DND-41 (cell line): ENCODE measurements around the gene RPS6KB2.

Source experiments
- ATAC-seq: fragments of 200-7000 bp; cut with Tn5 transposase; 3 replicates; pipeline ENCODE4 v1.9.1; 2021; ENCODE audit warnings: low read depth; ENCODE audit not compliant: insufficient read depth
- DNase-seq: peaks from one replicate; pipeline ENCODE4 v3.0.0-alpha.2; 2020
- H2AFZ ChIP-seq: 2 replicates; pipeline ENCODE4 v1.6.0; 2012; ENCODE audit warnings: low read depth, low read length
- H3K27ac ChIP-seq: 2 replicates; pipeline ENCODE4 v1.5.1; 2012; ENCODE audit warnings: low read length, inconsistent platforms
- H3K27me3 ChIP-seq: fragments of 200-600 bp; sonication (generic); 2 replicates; pipeline ENCODE4 v1.6.0; 2012; ENCODE audit warnings: low read length, mild to moderate bottlenecking, inconsistent platforms; ENCODE audit not compliant: insufficient read depth, poor library complexity
- H3K36me3 ChIP-seq: 2 replicates; pipeline ENCODE4 v1.5.1; 2012; ENCODE audit warnings: low read length, inconsistent platforms; ENCODE audit not compliant: insufficient read depth
- H3K4me1 ChIP-seq: 2 replicates; pipeline ENCODE4 v1.5.1; 2012; ENCODE audit warnings: mild to moderate bottlenecking, low read length; ENCODE audit not compliant: insufficient read depth
- H3K4me2 ChIP-seq: 2 replicates; pipeline ENCODE4 v1.6.0; 2012; ENCODE audit warnings: mild to moderate bottlenecking, moderate library complexity, low read length, inconsistent platforms; ENCODE audit not compliant: insufficient read depth
- H3K4me3 ChIP-seq, 2 experiments: fragments of 200-600 bp in 1 of 2; shearing (Covaris generic) in 1 of 2; 2 replicates each; pipeline ENCODE4 v1.5.1; 2012 to 2016; ENCODE audit warnings: inconsistent platforms in 2 of 2, low read length in 2 of 2, mild to moderate bottlenecking in 2 of 2, low read depth in 1 of 2, moderate library complexity in 1 of 2
- H3K79me2 ChIP-seq: 2 replicates; pipeline ENCODE4 v1.6.0; 2012; ENCODE audit warnings: low read length, inconsistent platforms; ENCODE audit not compliant: insufficient read depth
- H3K9ac ChIP-seq: 2 replicates; pipeline ENCODE4 v1.6.0; 2012; ENCODE audit warnings: low read depth, mild to moderate bottlenecking, inconsistent platforms, low read length, moderate library complexity
- H3K9me3 ChIP-seq: 2 replicates; pipeline ENCODE4 v1.5.1; 2012; ENCODE audit warnings: low read length, moderate library complexity, mild to moderate bottlenecking, inconsistent platforms; ENCODE audit not compliant: insufficient read depth, severe bottlenecking
- H4K20me1 ChIP-seq: 2 replicates; pipeline ENCODE4 v1.6.0; 2012; ENCODE audit warnings: low read length; ENCODE audit not compliant: insufficient read depth
- EZH2 ChIP-seq: IDR thresholded peaks from 3 replicates; pipeline ENCODE4 v1.6.1; 2012; ENCODE audit warnings: borderline replicate concordance, low read depth, mild to moderate bottlenecking, moderate library complexity, low read length, inconsistent platforms; ENCODE audit not compliant: severe bottlenecking
- TF ChIP-seq, protein P1 (sequence below): IDR thresholded peaks from 2 replicates; pipeline ENCODE4 v1.5.1; 2012; ENCODE audit warnings: borderline replicate concordance, low read length, moderate library complexity, mild to moderate bottlenecking; ENCODE audit not compliant: poor library complexity, severe bottlenecking; ENCODE audit errors: extremely low read depth

The RPS6KB2 gene

DNA sequence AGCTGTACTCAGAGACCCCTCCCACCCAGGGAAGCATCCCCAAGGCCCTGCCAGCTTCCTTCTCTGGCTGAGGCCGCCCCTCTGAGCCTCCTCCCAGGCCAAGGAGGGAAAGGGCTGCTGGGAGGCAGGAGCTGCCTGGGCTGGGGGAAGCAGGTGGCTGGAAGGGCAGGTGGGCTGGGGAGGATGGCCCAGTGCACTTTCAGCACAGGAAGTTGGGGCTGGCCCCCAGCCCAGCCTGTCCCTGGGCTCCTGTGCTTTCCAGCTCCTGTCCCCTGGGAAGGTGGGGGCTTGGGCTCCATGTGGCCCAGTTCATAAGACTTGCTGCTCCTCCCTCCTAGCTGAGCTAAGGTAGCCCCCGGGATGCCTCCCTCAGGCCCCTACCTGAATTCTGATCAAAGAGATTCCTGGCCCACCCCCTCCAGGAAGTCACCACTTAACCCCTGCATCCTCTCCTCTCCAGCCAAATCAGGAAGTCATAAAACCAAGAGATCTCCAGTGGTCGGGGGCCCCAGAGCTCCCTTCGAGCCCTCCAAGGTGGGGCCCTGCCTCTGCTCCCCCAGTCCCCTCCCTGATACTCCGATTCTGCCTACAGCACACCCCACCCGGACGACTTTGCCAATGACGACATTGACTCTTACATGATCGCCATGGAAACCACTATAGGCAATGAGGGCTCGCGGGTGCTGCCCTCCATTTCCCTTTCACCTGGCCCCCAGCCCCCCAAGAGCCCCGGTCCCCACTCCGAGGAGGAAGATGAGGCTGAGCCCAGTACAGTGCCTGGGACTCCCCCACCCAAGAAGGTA, 31.5 kb upstream of the RPS6KB2 start:
- H4K20me1 ChIP-seq, result peaks cover 75% of the 10 kb centered on the region
- H3K4me2 ChIP-seq, result peak overlapping the region; percentile 37
- peak overlapping the region; percentile 58; the same call in 1 of the 2 replicates for H3K27ac ChIP-seq
- H3K9ac ChIP-seq, result peak overlapping the region; percentile 12; the same call in 1 of the 2 replicates
- H3K4me3 ChIP-seq, result no peak overlapping the region
- TF ChIP-seq EZH2, result no peak
- TF ChIP-seq, protein P1, sequence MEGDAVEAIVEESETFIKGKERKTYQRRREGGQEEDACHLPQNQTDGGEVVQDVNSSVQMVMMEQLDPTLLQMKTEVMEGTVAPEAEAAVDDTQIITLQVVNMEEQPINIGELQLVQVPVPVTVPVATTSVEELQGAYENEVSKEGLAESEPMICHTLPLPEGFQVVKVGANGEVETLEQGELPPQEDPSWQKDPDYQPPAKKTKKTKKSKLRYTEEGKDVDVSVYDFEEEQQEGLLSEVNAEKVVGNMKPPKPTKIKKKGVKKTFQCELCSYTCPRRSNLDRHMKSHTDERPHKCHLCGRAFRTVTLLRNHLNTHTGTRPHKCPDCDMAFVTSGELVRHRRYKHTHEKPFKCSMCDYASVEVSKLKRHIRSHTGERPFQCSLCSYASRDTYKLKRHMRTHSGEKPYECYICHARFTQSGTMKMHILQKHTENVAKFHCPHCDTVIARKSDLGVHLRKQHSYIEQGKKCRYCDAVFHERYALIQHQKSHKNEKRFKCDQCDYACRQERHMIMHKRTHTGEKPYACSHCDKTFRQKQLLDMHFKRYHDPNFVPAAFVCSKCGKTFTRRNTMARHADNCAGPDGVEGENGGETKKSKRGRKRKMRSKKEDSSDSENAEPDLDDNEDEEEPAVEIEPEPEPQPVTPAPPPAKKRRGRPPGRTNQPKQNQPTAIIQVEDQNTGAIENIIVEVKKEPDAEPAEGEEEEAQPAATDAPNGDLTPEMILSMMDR, result no peak
- peaks cover 86% of the 10 kb centered on the region for H3K79me2 ChIP-seq
- H3K9me3 ChIP-seq, result no peaks in the 10 kb centered on the region
- DNase-seq, result peak; percentile 23
- H3K36me3 ChIP-seq, result peaks cover 78% of the 10 kb centered on the region
- H2AFZ ChIP-seq, result no peak overlapping the region
- peaks cover 78% of the 10 kb centered on the region for H3K4me1 ChIP-seq
- no peak for ATAC-seq
- no peaks in the 10 kb centered on the region for H3K27me3 ChIP-seq

DNA sequence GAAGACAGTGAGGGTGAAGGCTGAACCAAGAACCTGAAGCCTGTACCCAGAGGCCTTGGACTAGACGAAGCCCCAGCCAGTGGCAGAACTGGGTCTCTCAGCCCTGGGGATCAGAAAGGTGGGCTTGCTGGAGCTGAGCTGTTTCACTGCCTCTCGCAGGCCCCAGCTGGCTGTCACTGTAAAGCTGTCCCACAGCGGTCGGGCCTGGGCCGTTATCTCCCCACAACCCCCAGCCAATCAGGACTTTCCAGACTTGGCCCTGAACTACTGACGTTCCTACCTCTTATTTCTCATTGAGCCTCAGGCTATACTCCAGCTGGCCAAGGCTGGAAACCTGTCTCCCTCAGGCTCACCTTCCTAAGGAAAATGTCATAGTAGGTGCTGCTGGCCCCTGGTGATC, 30.8 kb upstream of the RPS6KB2 start:
- Histone ChIP-seq H3K9ac (no peak overlapping the region; the same call in 1 of the 2 replicates), H2AFZ (no peak overlapping the region), H3K4me2 (peak overlapping the region; percentile 34; the same call in 1 of the 2 replicates), H3K27me3 (no peaks in the 10 kb centered on the region), H3K4me3 (no peak overlapping the region), H3K36me3 (peaks cover 78% of the 10 kb centered on the region), H4K20me1 (peaks cover 71% of the 10 kb centered on the region), H3K79me2 (peaks cover 82% of the 10 kb centered on the region), H3K9me3 (no peaks in the 10 kb centered on the region), H3K4me1 (peaks cover 81% of the 10 kb centered on the region), H3K27ac (peak overlapping the region; percentile 58; the same call in 1 of the 2 replicates)
- TF ChIP-seq, protein P1, result no peak
- no peak for TF ChIP-seq EZH2
- no peak for ATAC-seq
- no peak for DNase-seq

DNA sequence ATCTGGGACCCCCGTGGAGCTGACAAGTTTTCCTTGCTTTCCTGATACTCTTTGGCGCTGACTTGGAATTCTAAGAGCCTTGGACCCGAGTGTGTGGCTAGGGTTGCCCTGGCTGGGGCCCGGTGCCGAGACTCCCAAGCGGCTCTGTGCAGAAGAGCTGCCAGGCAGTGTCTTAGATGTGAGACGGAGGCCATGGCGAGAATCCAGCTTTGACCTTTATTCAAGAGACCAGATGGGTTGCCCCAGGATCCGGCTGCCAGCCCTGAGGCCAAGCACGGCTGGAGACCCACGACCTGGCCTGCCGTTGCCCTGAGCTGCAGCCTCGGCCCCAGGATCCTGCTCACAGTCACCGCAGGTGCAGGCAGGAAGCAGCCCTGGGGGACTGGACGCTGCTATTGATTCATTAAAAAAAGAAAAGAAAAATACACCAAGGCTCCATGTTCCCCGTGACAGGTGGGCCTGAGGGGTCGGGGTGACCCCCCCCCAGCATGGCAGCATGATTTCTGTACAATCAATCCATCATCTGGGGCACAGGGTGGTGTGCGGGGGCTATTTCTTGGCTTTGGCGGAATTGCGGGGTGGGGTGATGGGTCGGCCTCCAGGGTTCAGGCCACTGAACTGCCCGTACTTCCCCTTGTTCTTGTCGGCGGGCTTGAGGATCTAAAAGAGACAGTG, 30.2 kb upstream of the RPS6KB2 start:
- ATAC-seq, result no peak
- Histone ChIP-seq H4K20me1 (peaks cover 68% of the 10 kb centered on the region), H3K9ac (no peak overlapping the region), H3K36me3 (peaks cover 77% of the 10 kb centered on the region), H3K9me3 (no peaks in the 10 kb centered on the region), H3K27ac (peak overlapping the region; percentile 31; the same call in 1 of the 2 replicates), H3K4me2 (peak overlapping the region; percentile 34; the same call in 1 of the 2 replicates), H3K27me3 (no peaks in the 10 kb centered on the region), H2AFZ (no peak overlapping the region), H3K79me2 (peaks cover 84% of the 10 kb centered on the region), H3K4me1 (peaks cover 82% of the 10 kb centered on the region), H3K4me3 (no peak overlapping the region)
- no peak for TF ChIP-seq EZH2
- TF ChIP-seq, protein P1, result no peak
- no peak for DNase-seq
